Activated naive CD4-positive, alpha-beta T cell (primary cell): ENCODE data around the gene GUCD1.

Source experiments
- DNase-seq, 4 experiments: peaks; one replicate each; lab custom pipeline; 2025; lab: John Stamatoyannopoulos, UW

The GUCD1 gene

DNA sequence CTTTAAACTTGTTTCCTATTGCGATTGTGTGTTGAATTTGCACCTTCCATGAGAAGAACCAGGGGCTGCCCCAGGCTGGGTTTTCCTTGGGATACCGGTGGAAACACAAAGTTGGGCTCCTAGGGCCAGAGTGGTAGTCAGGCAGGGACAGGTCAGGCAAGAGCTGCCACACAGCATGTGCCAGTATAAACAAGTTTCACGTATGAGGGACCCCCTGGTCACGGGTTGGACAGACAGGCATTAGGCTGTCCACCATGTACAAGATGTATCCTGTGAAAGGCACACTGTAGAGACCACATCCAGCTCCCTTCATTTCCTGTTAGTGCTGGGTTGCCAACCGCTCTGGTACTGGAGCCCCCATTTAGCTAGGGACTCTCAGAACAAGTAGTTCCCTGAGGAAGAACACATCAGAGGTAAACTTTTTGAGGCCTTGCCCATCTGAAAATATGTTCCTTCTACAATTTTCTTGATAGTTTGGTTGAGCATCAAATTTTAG lies 51.0 kb downstream of the GUCD1 start:
- DNase-seq = no peak

DNA sequence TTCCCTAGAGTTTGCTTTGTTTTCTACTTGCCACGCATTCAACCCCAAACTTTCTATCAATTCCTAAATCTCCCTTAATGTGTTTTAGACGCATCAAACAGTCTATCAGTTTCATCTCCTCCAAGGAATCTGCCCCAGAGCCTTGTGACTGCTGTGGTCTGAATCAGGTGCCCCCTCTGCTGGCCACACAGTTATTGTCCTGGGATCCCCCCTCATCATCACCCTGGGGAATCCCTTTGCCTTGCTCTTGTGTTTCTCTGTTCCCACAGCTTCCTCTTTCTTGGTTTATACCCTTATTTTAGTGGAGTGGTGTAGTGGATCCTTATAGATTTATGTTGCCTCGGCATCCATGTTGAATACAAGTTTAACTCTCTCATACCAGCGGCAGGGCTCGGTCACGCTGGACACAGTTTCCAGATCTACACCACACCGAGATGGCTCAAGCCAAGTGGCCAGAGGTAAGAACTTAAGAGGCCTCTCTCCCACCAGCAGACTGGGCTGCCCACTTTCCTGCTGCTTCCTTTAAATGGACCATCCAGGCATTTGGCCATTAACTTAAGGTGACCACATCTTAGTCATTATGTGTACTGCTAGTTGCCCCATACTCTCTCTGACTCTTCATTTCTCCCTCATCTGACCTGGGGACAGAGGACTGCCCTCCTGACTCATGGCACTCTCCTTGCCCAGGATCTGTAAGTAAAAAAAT lies 51.6 kb downstream of the GUCD1 start:
- DNase-seq = peak in 3 of 4 experiments; percentile 20 to 41 (median 41)

DNA sequence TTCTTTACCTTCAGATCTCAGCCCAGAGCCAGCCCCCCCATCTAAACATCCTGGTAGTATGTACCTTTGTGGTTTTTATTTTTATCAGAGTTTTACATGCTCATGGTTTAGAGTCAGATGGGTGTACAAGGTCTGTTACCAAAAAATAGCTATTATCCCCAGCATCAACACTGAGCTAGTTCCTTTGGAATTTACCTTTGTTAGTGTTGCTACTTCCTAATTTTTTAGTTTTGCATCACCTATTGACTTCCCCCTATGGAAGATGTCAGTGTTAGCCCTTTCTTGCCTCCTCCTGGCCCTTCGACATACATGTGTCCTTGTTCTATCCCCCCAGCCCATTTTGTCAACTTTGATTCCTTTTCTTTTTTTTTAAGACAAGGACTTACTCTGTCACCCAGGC lies 52.4 kb downstream of the GUCD1 start:
- no peak for DNase-seq

DNA sequence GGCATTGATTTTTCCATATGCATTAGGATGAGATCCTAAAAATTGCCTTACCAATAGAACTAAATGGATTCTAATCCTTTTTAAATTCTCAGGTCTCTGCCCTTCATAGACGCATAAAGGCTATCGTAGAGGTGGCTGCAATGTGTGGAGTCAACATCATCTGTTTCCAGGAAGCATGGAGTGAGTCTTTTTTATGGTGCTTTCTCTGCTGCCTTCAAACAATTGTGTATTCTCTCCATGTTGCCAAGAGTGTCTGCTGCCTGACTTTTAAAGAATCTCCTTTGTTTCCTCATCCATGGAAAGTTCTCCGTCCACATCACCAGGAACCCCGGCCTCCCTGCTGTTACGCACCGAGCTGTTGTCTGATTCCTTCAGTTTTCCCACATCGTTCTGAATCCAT lies 52.9 kb downstream of the GUCD1 start:
- DNase-seq = no peak

DNA sequence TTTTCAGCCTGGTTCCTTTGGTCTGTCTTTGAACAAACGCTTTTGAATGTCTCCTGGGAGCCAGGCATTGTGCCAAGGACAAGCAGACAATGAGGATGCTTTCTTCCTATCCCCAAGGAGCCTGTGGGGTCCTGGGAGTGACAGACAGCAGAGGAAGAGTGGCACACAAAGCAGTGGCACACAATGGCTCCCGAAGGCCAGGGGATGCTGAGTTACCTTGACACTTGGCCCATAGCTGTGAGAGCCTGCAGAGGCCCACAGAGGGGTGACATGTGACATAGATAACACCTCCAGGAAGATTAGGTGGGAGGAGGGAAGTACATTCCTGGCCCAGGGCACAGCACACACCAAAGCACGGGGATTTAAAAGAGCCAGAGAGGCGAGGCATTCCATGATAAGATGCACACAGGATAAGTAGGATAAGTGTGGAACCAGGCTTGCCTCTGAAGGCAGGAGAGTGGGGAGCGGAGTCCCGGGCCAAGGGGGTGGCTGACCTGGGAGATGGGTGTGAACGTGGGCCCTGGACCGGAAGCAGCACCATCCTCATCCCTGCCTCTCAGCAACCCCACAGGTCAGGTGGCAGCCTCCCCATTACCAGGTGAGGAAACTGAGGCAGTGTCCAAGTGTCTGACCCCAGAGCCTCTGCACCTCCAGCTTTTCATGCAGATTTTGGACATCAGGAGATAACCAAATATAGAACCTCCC lies 53.5 kb downstream of the GUCD1 start:
- no peak for DNase-seq

DNA sequence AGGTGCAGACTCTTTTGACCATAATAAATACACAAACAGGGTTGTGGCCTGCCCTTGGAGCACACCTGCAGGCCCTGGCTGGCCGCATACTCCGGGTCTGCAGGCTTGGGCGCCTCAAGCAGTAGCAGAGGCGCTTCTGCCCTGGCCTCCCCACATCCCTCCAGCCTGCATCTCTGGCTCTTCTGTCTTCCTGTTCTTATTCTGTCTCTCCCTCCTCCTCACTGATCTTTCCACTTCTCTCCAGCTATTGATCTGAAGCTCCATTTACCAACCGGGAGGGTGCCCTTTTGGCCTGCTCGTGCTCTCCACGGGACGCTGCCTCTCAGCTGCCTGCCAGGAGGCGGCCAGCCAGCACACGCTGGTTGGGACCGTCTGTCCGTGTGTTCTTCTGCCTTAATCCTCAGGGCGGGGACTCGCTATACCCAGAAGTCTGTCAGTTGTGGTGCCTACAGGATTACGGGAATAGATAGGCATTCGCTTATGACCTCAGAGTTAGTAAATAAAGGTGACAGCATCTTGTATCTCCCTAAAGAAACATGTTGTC lies 54.6 kb downstream of the GUCD1 start:
- no peak for DNase-seq

DNA sequence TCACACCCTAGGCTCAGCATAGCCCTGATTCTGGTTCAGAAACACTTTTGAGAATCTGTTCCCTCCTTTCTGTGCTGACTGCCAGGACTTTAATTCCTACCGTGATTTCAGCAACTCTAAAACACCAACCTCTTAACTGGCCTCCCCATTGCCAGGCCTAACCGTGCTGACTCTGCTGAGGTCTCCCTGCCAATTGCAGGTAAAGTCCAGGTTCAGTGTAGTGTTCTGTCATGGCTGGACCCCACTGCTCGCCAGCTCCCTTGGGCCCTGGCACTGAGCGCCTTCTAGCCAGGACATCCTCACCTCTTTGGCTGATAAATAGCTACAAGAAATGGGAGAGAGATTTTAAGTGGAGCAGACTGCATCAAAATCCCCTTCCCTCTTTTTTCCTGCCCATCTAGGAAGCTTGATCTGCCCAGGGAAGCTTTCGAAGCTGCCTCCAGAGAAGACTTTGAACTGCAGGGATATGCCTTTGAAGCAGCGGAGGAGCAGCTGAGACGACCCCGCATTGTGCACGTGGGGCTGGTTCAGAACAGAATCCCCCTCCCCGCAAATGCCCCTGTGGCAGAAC lies 55.1 kb downstream of the GUCD1 start:
- DNase-seq = no peak

DNA sequence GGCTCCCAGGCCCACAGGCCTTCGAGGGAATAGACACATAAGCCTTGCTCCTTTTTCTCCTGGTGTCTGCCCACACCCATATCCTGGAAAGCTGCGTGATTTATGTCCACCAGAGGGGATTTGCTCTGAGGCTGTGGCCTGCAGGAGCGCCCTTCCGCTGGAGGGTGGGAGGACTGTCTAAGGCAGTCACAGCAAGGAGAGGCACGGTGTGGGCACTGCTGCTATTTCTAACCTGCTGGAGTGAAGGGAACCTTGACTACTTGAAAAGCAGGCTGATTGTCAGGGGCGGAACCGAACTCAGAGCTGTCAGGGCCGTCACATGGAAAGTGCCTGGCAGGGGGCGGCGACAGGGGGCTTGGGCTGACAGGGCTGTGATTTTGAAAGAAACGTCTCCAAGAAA lies 56.1 kb downstream of the GUCD1 start:
- no peak for DNase-seq

DNA sequence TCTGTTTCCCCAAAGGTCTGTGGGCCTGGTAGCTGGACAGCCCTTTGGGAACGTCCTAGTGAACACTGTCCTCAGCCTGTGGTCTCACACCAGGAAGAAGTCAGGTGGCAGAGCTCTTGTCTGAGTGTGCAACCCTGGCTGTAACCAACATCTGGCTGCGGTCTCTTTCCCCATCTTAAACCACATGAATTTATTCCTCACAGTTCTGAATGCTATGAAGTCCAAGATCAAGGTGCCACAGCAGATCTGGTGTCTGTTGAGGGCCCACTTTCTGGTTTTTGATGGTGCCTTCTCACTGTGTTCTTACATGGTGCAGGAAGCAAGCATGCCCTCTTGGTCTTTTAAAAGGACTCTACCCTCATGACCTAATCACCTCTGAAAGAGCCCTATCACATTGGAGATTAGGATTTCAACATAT lies 57.1 kb downstream of the GUCD1 start:
- no peak for DNase-seq

DNA sequence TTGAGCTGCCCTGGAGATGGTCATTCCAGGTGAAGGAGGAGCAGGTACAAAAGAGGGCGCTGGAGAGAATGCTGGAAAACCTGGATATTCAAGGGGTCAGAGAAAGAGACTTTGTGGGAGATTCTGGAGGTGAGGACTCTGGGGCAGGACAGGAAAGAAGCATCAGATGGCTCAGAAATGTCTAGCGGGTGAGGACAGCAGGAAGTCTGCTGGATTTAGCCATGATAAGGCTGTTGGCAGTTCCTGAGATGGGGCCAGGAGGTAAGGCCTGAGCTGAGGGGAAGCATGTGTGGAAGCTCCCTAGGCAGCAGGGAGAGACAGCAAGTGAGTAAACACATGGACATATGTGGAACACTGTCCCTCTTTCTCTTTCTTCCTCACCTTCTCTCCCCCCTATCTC lies 58.3 kb downstream of the GUCD1 start:
- DNase-seq = no peak

DNA sequence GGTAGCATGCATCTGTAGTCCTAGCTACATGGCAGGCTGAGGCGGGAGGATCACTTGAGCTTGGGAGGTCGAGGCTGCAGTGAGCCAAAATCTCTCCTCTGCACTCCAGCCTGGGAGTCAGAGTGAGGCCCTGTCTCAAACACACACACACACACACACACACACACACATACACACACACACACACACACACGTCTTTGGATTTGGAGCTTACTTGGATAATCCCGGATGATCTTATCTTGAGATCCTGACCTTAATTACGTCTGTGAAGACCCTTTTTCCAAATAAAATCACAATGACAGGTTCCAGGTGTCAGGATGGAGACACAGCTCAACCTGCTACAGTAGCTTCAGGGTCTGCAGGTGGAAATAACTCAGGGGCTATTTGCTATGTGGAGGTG lies 58.7 kb downstream of the GUCD1 start:
- DNase-seq = no peak

DNA sequence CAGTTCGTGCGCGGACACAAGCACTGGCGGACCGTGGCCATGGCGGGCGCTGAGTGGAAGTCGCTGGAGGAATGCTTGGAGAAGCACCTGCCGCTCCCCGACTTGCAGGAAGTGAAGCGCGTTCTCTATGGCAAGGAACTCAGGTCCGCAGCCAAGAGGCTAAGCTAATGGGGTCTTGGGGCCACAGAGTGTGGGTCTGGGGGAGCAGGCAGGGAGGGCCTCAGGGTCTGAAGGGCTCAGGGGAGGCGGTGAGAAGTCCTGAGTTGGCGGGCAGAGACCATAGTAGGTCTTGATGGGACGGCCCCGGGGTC lies 59.6 kb downstream of the GUCD1 start:
- DNase-seq = no peak

DNA sequence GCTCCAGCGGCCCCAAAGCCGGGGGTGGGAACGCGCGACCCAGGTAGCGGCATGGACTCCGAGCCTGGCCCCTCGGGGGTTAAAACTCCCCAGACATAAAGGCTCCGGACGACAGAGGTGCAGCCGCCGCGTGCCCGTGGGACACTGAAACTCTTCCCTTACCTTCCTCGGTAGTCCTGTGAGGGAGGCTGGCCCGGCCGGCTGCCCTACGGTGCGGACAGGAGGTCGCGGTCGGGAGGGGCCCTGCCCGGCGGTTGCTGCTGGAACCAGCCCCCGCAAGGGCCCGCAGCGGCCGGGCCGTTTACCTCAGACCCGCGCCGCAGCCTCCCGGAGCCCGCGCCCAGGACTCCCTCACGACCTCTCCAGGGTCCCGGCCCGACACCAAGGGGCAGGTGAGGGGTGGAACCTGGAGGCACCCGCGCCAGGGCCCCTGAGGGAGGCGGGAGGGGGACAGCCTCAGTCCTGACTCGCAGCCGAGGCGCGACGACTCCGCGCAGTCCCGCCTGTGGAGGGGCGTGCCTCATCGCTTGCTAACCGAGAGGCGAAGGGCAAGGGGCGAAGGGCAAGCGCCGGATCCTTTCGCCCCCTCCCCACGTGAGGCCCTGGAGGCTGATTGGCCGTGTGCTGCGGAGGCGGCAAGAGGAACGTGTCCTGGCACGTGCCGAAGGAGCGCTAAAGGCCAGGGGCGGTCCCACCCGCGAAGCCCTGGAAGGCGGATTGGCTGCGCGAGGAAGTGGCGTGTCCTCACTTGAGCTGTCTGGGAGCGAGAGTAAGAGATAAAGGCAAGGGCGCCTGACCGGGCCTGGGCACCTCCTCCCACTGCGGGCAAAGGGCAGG lies 60.2 kb downstream of the GUCD1 start, which contains the start of gene UPB1:
TSS of gene UPB1 (plus strand) at position 805 of the 837 bp plus-strand sequence. CDS start 72 bp downstream, outside the sequence.
- DNase-seq = no peak

DNA sequence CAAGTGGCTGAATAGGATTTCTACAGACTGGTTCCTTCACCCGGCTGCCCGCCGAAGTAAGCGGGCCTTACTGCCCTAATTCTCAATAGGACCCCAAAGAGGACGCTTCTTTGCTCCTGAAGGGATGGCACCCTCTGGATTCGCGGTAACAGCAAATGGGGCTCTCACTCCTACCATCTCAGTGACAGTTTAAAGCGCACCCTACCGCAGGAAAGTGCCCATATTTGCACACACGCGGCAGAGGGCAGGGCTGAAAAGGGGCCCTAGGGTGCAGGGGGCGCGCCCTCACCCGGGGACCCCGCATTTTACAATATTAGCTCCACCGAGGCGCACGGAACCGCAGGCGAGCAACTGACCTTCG lies 60.8 kb downstream of the GUCD1 start:
- no peak for DNase-seq

DNA sequence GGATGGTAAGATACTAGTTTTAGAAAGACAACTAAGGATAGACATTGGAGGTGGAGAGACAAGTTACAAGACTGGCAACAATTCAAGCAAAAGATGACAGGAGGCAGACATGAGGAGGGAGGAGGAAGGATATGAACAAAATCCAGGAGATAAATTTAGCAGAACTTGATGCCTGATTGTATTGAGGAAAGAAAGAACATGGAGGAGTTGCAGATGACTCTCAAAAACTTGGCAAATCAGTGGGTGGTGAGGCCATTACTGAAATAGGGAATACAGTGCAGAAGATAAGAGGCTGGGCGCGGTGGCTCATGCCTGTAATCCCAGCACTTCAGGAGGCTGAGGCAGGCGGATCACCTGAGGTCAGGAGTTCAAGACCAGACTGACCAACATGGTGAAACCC lies 62.5 kb downstream of the GUCD1 start:
- no peak for DNase-seq
